ENCODE data around the gene SLC23A3. TPM values are rescaled to one million over a fixed set of nuclear protein-coding genes. Genes with fewer than 3 reads are reported as not detected.

Gene SLC23A3
- total and polyA plus RNA-seq, 9 of the 15 experiments (the other 6 are each of a cell fraction or from before 2014, with no cell fraction given): 0.06 to 0.64 (median 0.16) TPM

- no peak for TF ChIP-seq CHD7 (IDR thresholded peaks at IDR 0.05; ENCODE audit: low read depth, low read length)
- TF ChIP-seq ZBTB1 (CRISPR knock-in tag; IDR thresholded peaks at IDR 0.05; ENCODE audit: borderline replicate concordance, low read depth): peak; percentile 98
- TF ChIP-seq RBBP5 (IDR thresholded peaks at IDR 0.05; ENCODE audit: borderline replicate concordance, insufficient read depth, low read length, poor library complexity, severe bottlenecking): peak; percentile 25
- TF ChIP-seq USF1 (CRISPR knock-in tag; IDR thresholded peaks at IDR 0.05): peak; percentile 8; the same call in 1 of the 2 replicates
- no peak for TF ChIP-seq RFX7 (CRISPR knock-in tag; IDR thresholded peaks at IDR 0.05)
- TF ChIP-seq NFE2 (IDR thresholded peaks at IDR 0.05; ENCODE audit: low read depth): no peak
- TF ChIP-seq TFE3 (CRISPR knock-in tag; IDR thresholded peaks at IDR 0.05): no peak
- TF ChIP-seq GTF3C2 (IDR thresholded peaks at IDR 0.05; ENCODE audit: borderline replicate concordance, extremely low read depth, insufficient read length): no peak
Observed at GRCh38 chr2:219178377-219179175, 8.7 kb upstream of the SLC23A3 start (continued).
